ENCODE measurements around the gene ZNF234. TPM values are rescaled to one million over a fixed set of nuclear protein-coding genes. Genes with fewer than 3 reads are reported as not detected.
"Not testable (repeated sequence)": the region's sequence is repeated elsewhere in the genome, so short reads cannot be mapped to it uniquely, and the experiment has no call there.

ZNF234 gene
- 30.6 TPM for total RNA-seq

- FAIRE-seq, result no peak
Measured at GRCh38 chr19:44141191-44142058, at the start of gene ZNF234. TSS of gene ZNF234 (plus strand) at chr19:44141554. CDS start at chr19:44144633, 3,079 bp downstream.

GRCh38 chr19:44092108-44092507 is 49.2 kb upstream of the ZNF234 start:
- DNase-seq (ENCODE audit: low spot score in 2 of 2) (no peak), FAIRE-seq (no peak)

More at GRCh38 chr19:44141191-44142058, at the start of gene ZNF234:
- DNase-seq (ENCODE audit: low spot score in 2 of 2), result peak; percentile 75 to 88

- FAIRE-seq (no peak), DNase-seq (ENCODE audit: low spot score in 2 of 2) (peak; percentile 76 to 87)
Measured at GRCh38 chr19:44093931-44094765, 47.2 kb upstream of the ZNF234 start, which contains the start of gene ZNF224. TSS of gene ZNF224 (plus strand) at chr19:44094361. CDS start at chr19:44097874, 3,513 bp downstream.

GRCh38 chr19:44107751-44108150 is 33.6 kb upstream of the ZNF234 start:
- no peak for FAIRE-seq
- no peak for DNase-seq (ENCODE audit: low spot score in 2 of 2)

GRCh38 chr19:44109458-44109857 is 31.9 kb upstream of the ZNF234 start:
- FAIRE-seq, result no peak
- DNase-seq (ENCODE audit: low spot score in 2 of 2), result no peak

GRCh38 chr19:44111910-44112463 is 29.4 kb upstream of the ZNF234 start:
- no peak for FAIRE-seq
- no peak for DNase-seq (ENCODE audit: low spot score in 2 of 2)

- DNase-seq (ENCODE audit: low spot score in 2 of 2) (no peak), FAIRE-seq (no peak)
Measured at GRCh38 chr19:44112802-44113137, 28.6 kb upstream of the ZNF234 start.

GRCh38 chr19:44113138-44113783 is 28.1 kb upstream of the ZNF234 start, which contains the start of gene ZNF225:
TSS of gene ZNF225 (plus strand) at chr19:44113399. CDS start at chr19:44115828, 2,429 bp downstream.
- FAIRE-seq, result peak; percentile 96

GRCh38 chr19:44113784-44114390 is 27.5 kb upstream of the ZNF234 start:
- DNase-seq (ENCODE audit: low spot score in 2 of 2) (no peak), FAIRE-seq (no peak)

More at GRCh38 chr19:44113138-44113783, 28.1 kb upstream of the ZNF234 start, which contains the start of gene ZNF225:
- peak; percentile 84 to 90 for DNase-seq (ENCODE audit: low spot score in 2 of 2)

- not testable (repeated sequence) for FAIRE-seq; DNase-seq (ENCODE audit: low spot score in 2 of 2)
Measured at GRCh38 chr19:44121162-44121561, 20.2 kb upstream of the ZNF234 start.

- no peak for FAIRE-seq
- DNase-seq (ENCODE audit: low spot score in 2 of 2), result no peak
Measured at GRCh38 chr19:44131955-44132354, 9.4 kb upstream of the ZNF234 start.

- peak in 1 of 2 donors; percentile 14 for DNase-seq (ENCODE audit: low spot score in 2 of 2)
- no peak for FAIRE-seq
Measured at GRCh38 chr19:44142059-44142433, 692 bp downstream of the ZNF234 start.

GRCh38 chr19:44149776-44150175 is 8.4 kb downstream of the ZNF234 start:
- DNase-seq (ENCODE audit: low spot score in 2 of 2) (no peak), FAIRE-seq (no peak)

GRCh38 chr19:44151491-44151890 is 10.1 kb downstream of the ZNF234 start:
- FAIRE-seq, result no peak
- DNase-seq (ENCODE audit: low spot score in 2 of 2), result no peak

- DNase-seq (ENCODE audit: low spot score in 2 of 2) (no peak), FAIRE-seq (no peak)
Measured at GRCh38 chr19:44156475-44156874, 15.1 kb downstream of the ZNF234 start.

GRCh38 chr19:44163789-44164188 is 22.4 kb downstream of the ZNF234 start:
- DNase-seq (ENCODE audit: low spot score in 2 of 2), result no peak
- no peak for FAIRE-seq

- no peak for FAIRE-seq
- DNase-seq (ENCODE audit: low spot score in 2 of 2), result no peak
Measured at GRCh38 chr19:44164327-44164672, 22.9 kb downstream of the ZNF234 start.

- FAIRE-seq, result peak; percentile 64
- DNase-seq (ENCODE audit: low spot score in 2 of 2), result peak; percentile 74 to 84
Measured at GRCh38 chr19:44164673-44165512, 23.5 kb downstream of the ZNF234 start, which contains the start of gene ZNF226. TSS of gene ZNF226 (plus strand) at chr19:44165100. CDS start at chr19:44170081, 4,981 bp downstream.

GRCh38 chr19:44170660-44171059 is 29.3 kb downstream of the ZNF234 start:
- FAIRE-seq; DNase-seq (ENCODE audit: low spot score in 2 of 2): not testable (repeated sequence)
